ENCODE results near the gene CEACAM16.
A peak's percentile ranks its signal among the peaks of the same experiment; 100 is the strongest.

CEACAM16 gene

DNA sequence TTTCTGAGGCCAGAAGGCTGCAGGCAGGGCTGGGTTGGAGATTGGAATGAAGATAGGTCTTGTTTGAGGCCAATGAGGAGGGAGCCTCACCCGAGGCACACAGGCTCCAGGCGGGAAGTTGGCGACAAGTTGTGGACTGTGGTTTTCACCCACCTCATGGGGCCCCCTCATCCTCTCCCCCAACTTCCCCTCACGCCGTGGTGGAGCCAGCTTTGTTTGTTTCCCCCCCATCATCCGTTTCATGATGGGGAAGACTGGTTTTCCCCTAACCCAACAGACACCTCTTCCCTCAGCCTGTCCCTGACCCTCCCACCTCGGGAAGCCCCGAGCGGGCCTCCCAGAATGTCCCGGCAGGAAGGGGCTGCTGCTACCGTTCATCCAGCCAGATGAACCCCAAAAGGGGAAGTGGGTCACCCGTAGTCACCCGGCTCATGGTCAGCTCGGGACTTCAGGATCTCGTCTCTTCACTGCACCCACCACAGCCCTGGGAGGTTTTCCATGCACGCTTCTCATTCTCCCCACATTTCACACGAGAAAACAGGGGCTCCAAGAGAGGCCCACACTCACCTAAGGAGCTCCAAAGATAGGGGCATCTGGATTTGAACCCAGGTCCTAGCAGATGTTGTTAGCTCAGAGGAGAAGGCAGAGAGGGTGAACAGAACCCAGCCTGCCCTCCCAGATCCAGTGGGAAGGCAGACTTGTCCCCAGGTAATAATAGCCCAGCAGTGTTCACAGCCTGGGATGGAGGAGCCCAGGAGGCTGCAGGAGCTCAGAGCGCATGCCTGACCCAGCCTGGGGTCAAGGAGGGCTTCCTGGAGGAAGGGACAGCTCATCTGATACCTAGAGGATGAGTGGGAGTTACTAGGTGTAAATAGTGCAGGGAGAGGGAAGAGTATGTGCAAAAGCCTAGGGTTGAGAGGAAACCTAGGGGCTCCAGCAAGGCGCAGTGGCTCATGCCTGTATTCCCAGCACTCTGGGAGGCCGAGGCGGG, 23.5 kb downstream of the CEACAM16 start:
- no peak for DNase-seq (ENCODE audit: low read depth)
- TF ChIP-seq, protein P1, sequence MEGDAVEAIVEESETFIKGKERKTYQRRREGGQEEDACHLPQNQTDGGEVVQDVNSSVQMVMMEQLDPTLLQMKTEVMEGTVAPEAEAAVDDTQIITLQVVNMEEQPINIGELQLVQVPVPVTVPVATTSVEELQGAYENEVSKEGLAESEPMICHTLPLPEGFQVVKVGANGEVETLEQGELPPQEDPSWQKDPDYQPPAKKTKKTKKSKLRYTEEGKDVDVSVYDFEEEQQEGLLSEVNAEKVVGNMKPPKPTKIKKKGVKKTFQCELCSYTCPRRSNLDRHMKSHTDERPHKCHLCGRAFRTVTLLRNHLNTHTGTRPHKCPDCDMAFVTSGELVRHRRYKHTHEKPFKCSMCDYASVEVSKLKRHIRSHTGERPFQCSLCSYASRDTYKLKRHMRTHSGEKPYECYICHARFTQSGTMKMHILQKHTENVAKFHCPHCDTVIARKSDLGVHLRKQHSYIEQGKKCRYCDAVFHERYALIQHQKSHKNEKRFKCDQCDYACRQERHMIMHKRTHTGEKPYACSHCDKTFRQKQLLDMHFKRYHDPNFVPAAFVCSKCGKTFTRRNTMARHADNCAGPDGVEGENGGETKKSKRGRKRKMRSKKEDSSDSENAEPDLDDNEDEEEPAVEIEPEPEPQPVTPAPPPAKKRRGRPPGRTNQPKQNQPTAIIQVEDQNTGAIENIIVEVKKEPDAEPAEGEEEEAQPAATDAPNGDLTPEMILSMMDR (conservative IDR thresholded peaks at IDR 0.05; ENCODE audit: low read length) = no peak

DNA sequence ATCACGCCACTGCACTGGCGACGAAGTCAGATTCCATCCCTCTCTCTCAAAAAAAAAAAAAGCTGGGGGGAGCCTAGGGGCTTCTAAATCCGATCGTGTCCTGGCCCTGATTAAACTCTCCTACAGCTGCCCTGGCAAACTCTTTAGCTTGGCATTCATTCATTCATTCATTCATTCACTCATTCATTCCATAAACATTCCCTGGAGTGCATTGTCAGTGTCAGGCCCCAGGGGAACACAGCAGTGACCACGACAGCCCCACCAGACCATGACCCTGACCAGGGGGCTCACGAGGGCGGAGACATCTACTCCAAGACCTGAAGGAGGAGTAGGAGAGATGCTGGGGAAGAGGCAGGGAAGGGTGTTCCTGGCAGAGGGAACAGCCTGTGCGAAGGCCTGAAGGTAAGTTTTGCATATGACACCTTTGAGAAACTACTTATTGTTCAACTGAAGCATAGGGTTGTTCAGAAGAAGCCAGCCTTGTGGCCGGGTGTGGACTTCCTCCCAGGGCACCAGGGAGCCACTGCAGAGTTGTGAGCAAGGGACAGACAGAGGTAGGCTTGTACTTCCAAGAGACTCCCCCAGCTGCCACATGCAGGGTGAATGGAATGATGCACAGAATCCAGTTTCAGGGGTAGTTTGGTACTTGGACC, 24.5 kb downstream of the CEACAM16 start:
- H3K4me3 ChIP-seq (ENCODE audit: low read length) = no peak overlapping the region
- no peak for DNase-seq (ENCODE audit: low read depth)
- TF ChIP-seq, protein P1 (conservative IDR thresholded peaks at IDR 0.05; ENCODE audit: low read length) = no peak

More for the DNA sequence above, 23.5 kb downstream of the CEACAM16 start:
- no peak overlapping the region for H3K4me3 ChIP-seq (ENCODE audit: low read length)

GRCh38 chr19:44723952-44724319, 25.0 kb downstream of the CEACAM16 start:
- peak; percentile 76 for DNase-seq (ENCODE audit: low read depth)
- no peak overlapping the region for H3K4me3 ChIP-seq (ENCODE audit: low read length)
- TF ChIP-seq, protein P1 (conservative IDR thresholded peaks at IDR 0.05; ENCODE audit: low read length) = peak; percentile 98

DNA sequence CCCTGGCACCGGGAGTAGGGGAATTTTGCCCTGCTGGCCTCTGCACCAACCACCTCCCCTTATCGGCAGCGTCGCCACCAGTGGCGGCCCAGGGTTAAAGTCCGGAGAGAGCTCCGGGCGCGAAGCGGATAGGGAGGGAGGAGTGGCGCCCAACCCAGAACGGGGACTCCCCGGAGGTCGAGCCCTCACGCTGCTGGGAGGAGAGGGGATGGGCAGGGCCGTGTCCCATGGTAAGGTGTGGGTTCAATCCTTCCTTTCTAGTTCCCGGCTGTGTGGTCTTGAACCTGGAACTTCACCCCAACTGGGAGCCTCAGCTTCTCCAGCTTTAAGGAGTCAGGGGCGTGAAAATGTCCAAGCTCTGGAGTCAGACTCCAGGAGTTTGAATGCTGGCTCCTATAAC, 26.3 kb downstream of the CEACAM16 start:
- TF ChIP-seq, protein P1 (conservative IDR thresholded peaks at IDR 0.05; ENCODE audit: low read length) = no peak
- DNase-seq (ENCODE audit: low read depth) = no peak
- H3K4me3 ChIP-seq (ENCODE audit: low read length) = no peak overlapping the region

DNA sequence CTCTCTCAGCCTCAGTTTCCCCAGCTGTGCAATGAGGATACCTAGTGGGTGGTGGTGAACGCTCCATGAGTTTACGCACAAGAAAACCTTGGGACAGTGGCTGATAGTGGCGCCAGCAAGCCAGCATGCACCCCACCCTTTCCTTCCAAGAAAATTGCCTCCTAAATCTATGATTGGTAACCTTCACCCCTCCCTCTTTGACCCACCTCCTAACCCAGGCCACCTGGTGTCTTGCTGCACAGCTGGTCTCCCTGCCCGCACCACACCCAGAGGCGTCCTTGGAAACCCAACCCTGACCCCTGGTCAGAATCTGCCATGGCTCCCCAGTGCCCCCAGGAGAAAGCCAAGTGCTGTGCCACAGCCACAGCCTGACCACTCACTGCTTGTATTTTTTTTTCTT, 26.7 kb downstream of the CEACAM16 start:
- DNase-seq (ENCODE audit: low read depth) = no peak
- H3K4me3 ChIP-seq (ENCODE audit: low read length) = no peak overlapping the region
- TF ChIP-seq, protein P1 (conservative IDR thresholded peaks at IDR 0.05; ENCODE audit: low read length) = no peak

- H3K4me3 ChIP-seq (ENCODE audit: low read length) = no peak overlapping the region
- TF ChIP-seq, protein P1 (conservative IDR thresholded peaks at IDR 0.05; ENCODE audit: low read length) = no peak
- no peak for DNase-seq (ENCODE audit: low read depth)
Observed at GRCh38 chr19:44726465-44726864, 27.5 kb downstream of the CEACAM16 start.

Data from AG10803 (cell line).